SK-N-SH treated with all-trans-retinoic acid at 6 μM for 48 hours (cell line): ENCODE data around the gene AGAP1.

Experiments used
- BACH2 ChIP-seq: fragments of 250-450 bp; sonication (Bioruptor Pico); IDR thresholded peaks from 2 replicates; pipeline ENCODE4 v1.9.0; 2021; ENCODE audit warnings: mild to moderate bottlenecking, borderline replicate concordance
- CREB5 ChIP-seq: fragments of 250-450 bp; sonication (Bioruptor Pico); IDR thresholded peaks from 2 replicates; pipeline ENCODE4 v1.5.1; 2020; ENCODE audit warnings: low read depth, mild to moderate bottlenecking, moderate library complexity
- ISL1 ChIP-seq: fragments of 250-450 bp; sonication (Bioruptor Pico); IDR thresholded peaks from 2 replicates; pipeline ENCODE4 v2.1.2; 2022; ENCODE audit warnings: mild to moderate bottlenecking, moderate library complexity
- RARB ChIP-seq: fragments of 250-450 bp; sonication (Bioruptor Pico); IDR thresholded peaks from 2 replicates; pipeline ENCODE4 v1.8.0; 2021; ENCODE audit warnings: mild to moderate bottlenecking, moderate library complexity
- ZNF8 ChIP-seq: fragments of 450-650 bp; formaldehyde crosslinking; IDR thresholded peaks from 2 replicates; pipeline ENCODE4 v1.5.0; 2020; ENCODE audit warnings: mild to moderate bottlenecking, moderate library complexity

- no peak for TF ChIP-seq RARB
- TF ChIP-seq CREB5 (CRISPR knock-in tag) = no peak
- no peak for TF ChIP-seq BACH2 (CRISPR knock-in tag)
- no peak for TF ChIP-seq ISL1 (CRISPR knock-in tag)
- no peak for TF ChIP-seq ZNF8 (CRISPR knock-in tag)
These were observed 144.1 kb downstream of the AGAP1 start for GRCh38 chr2:235637896-235638295.
